ENCODE results near the gene SPRED3.
"Not testable (repeated sequence)": the region's sequence is repeated elsewhere in the genome, so short reads cannot be mapped to it uniquely, and the experiment has no call there.

SPRED3 gene

DNA sequence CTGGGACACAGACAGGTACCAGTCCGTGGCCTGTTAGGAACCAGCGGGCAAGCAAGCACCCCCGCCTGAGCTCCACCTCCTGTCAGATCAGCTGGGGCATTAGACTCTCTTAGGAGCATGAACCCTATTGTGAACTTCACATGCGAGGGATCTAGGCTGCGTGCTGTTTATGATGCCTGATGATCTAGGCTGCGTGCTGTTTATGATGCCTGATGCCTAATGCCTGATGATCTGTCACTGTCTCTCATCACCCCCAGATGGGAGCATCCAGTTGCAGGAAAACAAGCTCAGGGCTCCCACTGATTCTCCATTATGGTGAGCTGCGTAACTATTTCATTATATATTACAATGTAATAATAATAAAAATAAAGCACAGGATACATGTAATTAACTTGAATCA lies 33.9 kb downstream of the SPRED3 start:
- no peak for DNase-seq

DNA sequence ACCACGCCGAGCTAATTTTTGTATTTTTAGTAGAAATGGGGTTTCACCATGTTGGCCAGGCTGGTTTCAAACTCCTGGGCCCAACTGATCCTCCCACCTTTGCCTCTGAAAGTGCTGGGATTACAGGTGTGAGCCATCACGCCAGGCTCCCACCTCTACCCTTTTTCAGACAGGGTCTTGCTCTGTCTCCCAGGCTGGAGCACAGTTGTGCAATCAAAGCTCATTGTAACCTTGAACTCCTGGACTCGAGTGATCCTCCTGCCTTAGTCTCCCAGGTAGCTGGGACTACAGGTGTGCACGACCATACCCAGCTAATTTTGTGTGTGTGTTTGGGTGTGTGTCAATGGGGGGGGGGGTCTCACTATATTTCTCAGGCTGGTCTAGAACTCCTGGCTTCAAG lies 35.8 kb downstream of the SPRED3 start:
- DNase-seq = no peak

DNA sequence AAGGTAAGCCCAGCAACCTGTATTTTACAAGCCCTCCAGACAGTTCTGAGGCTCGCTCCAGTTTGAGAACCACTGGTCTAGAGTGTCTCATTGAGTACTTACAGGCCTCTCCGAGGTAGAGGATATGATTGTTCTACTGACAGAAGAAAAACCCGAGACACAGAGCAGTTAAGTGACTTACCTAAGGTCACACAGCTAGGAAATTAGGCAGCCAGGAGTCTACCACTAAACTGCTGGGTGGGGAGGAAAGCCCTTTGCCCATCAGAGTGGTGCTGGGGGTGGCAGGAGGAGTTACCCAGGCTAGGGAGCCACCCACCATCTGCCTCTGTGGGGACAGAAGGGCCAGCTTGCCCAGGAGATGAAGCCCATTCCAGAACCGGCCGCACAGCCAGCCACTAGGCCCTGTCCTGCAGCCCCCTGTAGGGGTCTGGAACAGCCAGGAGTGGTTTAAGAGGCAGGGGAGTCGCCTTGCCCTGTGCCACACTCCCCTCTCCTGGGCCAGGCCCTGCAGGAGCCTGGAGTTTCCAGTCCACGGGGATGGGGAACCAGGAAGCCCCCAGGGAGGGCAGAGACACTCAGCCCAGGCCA lies 36.8 kb downstream of the SPRED3 start:
- DNase-seq = no peak

DNA sequence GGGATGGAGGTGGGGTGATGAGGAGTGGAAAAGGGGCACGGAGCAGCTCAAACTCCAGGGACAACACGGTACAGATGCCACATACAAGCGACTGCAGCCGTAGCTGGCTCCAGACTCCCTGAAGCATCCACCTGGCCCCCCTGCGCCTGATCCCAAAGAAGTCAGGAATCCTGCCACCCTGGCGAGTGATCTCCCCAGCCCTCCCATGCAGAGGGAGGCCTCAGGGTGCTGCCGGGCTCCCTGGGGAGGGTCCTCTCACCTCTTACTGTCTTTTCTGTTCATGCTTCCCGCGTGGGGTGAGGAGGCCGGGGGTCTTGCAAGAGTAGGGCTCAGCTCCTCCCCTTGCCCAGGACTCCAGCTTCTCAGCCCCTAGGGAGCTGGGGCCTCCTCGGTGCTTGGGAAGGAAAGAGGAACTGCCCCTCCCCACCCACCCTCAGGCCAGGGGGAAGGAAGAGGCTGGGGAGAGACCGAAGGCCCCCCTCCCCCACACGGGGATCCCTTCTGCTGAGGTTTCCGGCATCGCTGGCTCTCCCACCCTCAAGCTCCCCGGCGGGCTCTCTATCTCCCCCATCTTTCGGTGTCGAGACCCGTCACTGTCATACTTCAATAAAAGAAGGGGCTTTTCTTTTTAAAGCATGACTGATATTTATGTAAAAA lies 37.4 kb downstream of the SPRED3 start, which contains the start of gene RASGRP4:
Gene RASGRP4 (minus strand): TSS at position 410 of the 657 bp plus-strand sequence. CDS start 128 bp downstream, at position 282.
- no peak for DNase-seq

DNA sequence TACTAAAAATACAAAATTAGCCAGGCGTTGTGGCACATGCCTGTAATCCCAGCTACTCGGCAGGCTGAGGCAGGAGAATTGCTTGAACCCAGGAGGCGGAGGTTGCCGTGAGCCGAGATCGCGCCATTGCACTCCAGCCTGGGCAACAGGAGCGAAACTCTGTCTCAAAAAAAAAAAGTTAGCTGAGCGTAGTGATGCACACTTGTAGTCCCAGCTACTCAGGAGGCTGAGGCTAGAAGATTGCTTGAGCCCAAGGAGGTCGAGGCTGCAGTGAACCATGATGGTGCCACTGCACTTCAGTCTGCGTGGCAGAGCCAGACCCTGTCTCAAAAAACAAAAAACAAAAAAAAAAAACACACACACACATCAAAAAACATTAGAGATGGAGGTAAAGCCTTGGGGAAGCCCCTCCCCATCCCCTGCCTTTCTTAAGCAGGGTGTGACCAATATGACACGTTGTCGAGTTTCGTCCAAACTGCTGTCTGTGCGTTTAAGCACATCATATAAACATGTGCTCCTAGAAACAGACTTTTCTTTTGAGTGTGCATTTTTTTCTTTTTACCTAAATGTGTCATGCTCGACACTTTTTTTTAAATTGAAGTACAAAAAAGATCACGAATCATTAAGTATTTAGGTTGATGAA lies 38.7 kb downstream of the SPRED3 start:
- not testable (repeated sequence) for DNase-seq

DNA sequence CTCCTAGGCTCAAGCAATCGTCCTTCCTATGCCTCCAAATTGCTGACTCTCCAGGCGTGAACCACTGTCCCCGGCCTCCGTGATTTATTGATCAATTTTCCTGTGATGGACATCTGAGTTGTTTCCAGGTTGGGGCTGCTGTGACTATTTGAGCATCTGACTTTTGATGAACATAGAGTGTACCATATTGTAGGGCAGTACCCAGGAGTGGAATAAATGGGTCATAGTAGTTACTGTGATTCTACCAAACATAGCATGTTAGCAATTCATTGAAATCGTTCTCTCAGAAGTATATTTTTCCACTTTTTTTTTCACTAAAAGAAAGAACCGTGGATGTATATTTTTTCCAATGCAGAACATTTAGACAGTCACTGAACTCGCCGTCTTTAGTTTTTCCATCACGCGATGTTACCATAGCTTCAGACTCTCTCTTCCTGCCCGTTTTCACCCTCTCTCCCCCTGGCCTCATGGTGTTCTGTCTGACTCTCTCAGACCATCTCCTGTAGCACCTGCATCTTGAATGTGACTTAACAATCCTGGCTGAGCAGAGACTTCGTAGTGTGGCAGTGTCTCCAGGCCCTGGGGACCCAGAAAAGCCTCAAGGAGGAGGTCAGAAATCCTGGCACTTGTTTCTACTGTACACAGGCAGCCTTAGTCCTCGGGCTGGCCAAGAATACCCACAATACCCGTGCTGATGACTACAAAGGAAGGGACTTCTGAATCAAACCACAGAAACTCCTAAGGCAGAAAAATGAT lies 40.7 kb downstream of the SPRED3 start:
- DNase-seq = no peak

DNA sequence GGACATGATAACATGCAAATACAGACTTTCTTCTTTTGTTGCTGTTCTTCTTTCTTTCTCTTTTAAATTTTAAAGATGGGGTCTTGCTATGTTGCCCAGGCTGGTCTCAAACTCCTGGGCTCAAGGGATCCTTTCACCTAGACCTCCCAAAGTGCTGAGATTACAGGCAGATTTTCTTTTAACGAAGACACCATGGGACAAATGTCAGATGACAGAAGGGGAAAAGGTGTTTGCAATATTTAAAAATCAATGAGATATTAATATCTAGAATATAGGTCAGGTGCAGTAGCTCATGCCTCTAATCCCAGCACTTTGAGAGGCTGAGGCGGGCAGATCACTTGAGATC lies 41.3 kb downstream of the SPRED3 start:
- no peak for DNase-seq

DNA sequence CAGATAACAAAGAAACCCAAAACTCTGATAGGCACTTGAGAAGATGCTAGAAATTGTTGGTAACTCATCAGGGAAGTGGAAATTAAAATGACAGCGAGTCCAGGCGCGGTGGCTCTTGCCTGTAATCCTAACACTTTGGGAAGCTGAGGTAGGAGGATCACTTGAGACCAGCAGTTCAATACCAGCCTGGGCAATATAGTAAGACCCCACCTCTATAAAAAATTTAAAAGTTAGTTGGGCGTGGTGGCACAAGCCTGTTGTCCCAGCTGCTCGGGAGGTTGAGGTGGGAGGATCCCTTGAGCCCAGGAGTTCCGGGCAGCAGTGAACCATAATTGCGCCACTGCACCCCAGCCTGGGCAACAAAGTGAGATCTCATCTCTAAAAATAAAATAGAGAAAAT lies 42.4 kb downstream of the SPRED3 start:
- no peak for DNase-seq

DNA sequence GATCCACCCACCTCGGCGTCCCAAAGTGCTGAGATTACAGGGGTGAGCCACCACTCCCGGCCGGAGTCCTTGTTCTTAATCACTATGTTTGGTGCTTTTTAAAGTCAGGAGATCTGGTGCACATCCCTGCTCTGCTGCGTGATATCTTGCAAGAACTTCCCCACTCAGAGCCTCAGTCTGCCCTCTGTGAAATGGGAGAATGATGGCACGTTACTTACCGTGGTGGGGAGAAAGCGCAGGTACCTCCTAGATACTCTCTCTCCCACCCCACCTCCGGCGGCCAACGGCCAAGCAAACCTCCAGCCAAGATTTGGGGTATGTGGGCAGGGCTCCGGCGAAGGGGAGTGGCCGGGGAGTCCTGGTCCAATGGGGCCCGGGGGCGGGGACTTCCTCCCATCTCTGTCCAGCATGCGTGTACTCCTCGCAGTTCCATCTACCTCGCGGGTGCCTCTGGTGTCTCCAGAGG lies 44.8 kb downstream of the SPRED3 start, which contains the start of gene RYR1:
Gene RYR1 (plus strand): TSS at position 424 of the 466 bp plus-strand sequence. CDS start 139 bp downstream, outside the sequence.
- no peak for DNase-seq

DNA sequence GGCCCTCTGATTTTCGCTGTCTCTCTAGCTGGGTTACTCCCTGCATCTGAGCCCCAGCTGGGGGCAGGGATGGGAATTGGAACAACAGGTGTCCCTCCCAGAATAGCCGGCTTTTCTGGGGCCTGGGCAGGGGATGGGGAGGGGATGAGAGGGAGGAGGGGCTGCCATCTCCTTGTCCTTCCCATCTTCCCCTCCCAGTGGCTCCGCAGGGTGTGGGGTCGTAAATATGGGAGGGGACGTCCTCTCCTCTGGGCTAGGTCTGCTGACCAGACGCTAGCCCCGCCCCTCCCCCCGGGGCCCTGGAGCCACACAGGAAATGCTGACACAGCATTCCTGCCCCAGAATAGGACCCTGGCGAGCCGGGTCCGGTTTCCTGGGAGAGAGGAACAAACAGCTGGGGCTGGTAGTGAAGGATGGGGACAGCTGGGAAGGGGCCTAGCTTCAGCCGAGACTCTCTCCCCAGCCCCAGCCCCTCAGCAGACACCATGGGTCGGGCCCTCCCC lies 46.1 kb downstream of the SPRED3 start:
- DNase-seq = no peak

DNA sequence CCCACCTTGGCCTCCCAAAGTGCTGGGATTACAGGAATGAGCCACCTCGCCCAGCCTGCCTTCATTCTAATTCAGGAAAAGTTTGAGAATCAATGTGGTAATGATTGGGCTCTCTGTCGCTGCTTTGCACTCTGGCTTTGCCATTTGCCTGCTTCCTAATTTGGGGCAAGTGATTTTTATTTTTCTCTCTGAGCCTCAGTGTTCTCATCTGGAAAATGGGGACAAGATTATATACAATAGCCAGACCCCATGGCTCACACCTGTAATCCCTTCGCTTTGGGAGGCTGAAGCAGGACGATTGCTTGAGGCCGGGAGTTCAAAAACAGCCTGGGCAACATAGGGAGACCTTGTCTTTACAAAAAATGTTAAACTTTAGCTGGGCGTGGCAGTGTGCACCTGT lies 48.8 kb downstream of the SPRED3 start:
- no peak for DNase-seq

DNA sequence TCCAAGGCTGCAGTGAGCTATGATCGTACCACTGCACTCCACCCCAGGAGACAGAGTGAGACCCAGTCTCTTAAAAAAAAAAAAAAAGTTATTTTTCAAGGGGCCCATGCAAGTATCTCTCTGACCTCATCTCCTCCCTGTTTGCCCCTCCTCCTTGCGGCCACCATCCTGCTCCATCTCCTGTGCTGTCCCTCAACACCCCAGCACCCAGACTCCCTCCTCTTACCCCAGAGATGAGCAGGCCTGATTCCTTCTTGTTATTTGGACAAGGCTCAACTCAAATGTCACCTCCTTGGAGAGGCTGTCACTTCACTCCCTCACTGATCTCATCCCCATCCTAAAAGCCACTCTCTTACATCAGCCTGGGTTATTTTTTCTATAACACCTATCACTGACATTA lies 49.4 kb downstream of the SPRED3 start:
- DNase-seq = no peak

DNA sequence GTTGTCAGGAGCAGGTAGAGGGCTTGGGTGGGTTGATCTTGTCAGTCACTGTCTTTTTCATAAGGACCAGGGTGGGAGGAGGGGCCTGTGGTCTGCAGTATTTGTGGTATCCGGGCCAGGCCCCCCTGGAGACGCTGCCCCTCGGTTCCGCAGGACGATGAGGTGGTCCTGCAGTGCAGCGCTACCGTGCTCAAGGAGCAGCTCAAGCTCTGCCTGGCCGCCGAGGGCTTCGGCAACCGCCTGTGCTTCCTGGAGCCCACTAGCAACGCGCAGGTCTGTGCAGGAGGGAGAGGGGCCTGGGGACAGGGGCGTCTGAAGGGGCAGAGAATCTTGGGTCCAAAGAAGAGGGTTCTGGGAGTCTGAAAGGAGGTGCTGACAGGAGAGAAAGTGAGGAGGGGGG lies 52.1 kb downstream of the SPRED3 start:
- no peak for DNase-seq

DNA sequence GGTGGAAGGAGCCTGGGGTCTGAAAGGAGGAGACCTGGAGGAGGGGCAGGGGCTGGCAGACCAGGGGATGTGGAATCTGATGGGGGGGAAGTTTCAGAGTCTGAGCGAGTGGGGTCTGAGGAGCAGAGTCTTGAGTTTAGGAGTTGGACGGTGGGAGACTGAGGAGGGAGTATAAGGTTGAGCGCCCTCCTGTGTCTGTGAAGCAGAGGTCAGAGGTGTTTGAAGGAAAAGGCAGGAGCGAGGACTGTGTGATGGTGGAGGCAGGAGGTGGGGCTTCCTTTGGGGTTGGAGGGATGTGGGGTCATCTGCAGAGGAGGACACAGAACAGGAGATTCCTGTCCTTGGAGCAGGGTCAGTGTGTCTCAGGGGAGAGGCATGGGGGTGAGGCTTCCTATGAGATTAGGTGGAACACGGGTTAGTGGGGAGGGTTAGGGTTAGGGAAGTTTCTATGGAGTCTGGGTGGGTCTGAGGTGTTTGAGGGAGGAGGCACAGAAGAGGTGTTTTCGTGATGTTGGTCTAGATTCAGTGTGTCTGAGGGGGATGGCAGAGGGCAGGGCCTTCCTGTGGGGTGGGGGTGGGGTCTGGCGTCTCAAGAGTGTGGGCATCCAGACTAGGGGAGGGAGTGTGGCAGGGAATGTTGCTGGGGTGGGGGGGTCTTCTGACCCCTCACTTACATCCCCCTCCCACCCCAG lies 53.3 kb downstream of the SPRED3 start:
- no peak for DNase-seq

DNA sequence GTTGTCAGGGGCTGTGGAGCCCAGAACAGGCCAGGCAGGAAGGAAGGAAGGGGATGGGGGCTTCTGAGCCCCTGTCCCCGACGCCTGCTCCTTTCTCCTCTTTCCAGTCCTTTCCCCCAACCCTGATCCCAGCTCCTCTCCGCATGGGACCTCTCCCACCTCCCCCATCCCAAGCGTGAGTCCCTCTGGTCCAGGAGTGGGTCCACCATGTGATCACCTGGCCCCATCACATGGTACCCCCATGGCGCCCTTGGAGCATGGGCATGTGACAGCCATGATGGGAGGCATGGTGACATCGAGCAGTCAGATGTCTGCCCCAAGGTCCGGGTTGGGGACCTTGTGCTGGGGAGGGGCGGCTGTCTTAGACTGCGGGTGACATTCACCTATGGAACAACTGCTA lies 54.2 kb downstream of the SPRED3 start:
- no peak for DNase-seq

DNA sequence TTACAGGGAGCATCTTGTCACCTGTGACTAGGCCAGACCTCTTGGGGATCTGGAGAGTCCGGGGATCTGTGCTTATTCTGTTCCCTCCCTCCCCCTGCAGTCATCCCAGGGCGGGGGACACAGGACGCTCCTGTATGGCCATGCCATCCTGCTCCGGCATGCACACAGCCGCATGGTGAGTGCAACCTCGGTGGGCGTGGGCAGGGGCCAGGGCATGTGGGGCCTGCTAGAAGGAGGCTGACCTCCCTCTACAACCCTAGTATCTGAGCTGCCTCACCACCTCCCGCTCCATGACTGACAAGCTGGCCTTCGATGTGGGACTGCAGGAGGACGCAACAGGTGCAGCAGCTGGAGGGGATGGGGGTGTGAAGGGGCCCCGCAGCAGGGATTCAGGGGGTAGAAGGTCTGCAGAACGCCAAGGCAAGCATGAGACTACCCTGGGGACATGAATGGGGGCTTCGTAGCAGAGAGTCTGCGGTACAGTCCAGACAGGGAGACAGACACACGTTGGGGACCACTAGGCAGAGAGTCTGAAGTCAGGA lies 55.0 kb downstream of the SPRED3 start:
- DNase-seq = no peak

DNA sequence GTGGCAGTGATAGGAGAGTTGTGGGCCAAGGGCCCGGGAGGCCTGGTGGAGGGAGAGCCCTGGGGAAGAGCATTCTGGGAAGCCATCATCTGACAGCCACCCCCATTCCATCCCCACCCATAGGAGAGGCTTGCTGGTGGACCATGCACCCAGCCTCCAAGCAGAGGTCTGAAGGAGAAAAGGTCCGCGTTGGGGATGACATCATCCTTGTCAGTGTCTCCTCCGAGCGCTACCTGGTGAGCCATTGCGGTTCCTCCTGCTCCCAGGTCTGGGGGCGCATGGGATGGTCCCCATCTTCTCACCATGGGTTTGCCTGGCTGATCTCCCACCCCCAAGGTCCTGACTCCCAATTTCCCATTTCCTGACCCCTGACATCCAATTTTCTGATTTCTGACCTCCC lies 55.5 kb downstream of the SPRED3 start:
- no peak for DNase-seq

DNA sequence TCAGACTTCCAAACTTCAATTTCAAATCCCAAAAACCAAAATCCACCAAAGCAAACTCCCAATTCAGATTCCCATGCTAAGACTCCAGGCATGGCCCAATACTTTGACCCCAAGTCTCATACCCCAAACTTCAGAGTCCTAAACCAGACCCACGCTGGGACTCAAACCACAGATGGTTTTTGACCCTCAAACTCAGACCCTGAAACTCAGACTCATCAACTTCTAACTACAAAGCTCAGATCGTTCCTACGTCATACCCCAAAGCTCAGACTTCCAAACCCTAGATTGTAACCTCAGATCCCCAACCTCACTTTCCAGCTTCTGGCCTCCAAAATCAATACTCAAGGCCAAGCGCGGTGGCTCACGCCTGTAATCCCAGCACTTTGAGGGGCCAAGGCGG lies 56.9 kb downstream of the SPRED3 start:
- no peak for DNase-seq

DNA sequence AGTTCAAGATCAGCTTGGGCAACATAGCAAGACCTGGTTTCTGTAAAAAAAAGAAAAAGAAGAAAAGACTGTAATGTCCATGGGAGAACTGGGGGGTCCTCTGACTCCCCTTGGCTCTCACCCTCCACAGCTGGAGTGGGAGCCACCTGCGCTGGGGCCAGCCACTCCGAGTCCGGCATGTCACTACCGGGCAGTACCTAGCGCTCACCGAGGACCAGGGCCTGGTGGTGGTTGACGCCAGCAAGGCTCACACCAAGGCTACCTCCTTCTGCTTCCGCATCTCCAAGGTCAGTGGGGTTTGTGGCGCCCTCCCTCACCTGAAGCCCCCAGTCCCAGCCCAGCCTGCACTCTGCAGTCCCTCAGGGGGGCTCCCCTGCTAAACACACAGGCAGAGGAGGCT lies 59.7 kb downstream of the SPRED3 start:
- DNase-seq = no peak

Data from activated gamma-delta T cell (primary cell).